ENCODE results near the gene PPIC.

DNA sequence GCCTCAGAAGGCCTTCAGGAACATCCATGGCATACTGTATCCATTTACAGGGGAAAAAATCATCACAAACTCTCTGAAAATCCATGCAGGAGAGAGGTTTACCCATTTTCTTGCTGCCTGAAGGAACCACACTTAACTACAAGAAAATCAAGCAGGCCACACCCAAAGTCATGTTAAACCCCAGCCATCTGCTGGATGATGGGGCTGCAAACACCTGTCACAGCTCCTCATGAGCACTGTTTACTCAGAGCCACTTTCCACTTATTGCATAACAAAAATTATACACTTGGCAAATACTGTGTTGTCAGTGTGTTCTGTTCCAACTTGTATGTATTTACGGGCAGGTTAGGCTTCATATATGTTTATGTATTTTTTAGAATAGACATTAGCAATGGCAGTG lies 35.8 kb downstream of the PPIC start:
- TF ChIP-seq, protein P1, sequence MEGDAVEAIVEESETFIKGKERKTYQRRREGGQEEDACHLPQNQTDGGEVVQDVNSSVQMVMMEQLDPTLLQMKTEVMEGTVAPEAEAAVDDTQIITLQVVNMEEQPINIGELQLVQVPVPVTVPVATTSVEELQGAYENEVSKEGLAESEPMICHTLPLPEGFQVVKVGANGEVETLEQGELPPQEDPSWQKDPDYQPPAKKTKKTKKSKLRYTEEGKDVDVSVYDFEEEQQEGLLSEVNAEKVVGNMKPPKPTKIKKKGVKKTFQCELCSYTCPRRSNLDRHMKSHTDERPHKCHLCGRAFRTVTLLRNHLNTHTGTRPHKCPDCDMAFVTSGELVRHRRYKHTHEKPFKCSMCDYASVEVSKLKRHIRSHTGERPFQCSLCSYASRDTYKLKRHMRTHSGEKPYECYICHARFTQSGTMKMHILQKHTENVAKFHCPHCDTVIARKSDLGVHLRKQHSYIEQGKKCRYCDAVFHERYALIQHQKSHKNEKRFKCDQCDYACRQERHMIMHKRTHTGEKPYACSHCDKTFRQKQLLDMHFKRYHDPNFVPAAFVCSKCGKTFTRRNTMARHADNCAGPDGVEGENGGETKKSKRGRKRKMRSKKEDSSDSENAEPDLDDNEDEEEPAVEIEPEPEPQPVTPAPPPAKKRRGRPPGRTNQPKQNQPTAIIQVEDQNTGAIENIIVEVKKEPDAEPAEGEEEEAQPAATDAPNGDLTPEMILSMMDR (IDR thresholded peaks at IDR 0.05) = no peak
- TF ChIP-seq POLR2A (IDR thresholded peaks at IDR 0.05) = no peak
